Measurements from ENCODE around the gene NFIX. TPM values are rescaled to one million over a fixed set of nuclear protein-coding genes. Genes with fewer than 3 reads are reported as not detected.

NFIX gene
- total RNA-seq, 2 donors from 2014 or later, result 16.9 to 26.7 TPM

DNA sequence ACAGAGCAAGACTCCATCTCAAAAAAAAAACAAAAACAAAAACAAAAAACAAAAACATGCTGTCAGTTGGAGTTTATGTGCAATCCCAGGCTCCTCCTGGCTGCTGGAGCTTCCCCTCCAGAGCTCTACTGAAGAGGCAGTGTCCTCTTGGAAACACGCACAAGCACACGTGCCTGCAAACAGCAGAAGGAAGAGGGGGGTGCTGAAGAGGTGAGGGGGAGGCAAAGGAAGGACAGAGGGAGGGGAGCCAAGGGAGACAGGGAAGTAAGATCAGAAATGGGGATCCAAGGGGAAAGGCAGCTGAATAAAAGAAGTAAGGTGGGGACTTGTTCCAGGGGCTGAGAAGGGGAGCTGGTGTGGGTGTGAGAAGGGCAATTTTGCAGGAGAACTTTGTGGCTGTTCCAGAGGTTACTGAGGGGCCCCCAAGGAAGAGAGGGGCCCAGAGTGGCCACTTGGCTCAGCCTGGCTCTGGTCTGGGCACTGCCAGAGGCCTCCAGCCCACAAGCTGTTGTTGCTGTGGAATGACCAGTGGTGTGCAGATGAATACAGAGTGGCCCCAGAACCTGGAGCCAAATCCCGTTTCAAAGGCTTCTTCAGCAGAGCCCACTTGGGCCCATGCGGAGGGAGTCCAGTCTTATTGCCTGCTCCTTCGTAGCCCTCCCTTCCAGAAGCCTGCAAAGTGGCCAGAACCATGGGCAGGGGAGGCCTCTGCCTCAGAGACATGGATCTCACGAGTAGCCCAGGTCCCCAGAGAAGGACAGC, 73.0 kb downstream of the NFIX start:
- Histone ChIP-seq H3K4me1 (peaks cover 33% of the 10 kb centered on the region), H3K36me3 (replicated peaks in 1 of 2; ENCODE audit: insufficient read depth in 1 of 2, low read depth in 2 of 2) (no peaks in the 10 kb centered on the region), H3K4me3 (no peak overlapping the region), H3K9me3 (no peaks in the 10 kb centered on the region), H3K27ac (no peak overlapping the region), H3K27me3 (no peaks in the 10 kb centered on the region)
- TF ChIP-seq POLR2A (IDR thresholded peaks at IDR 0.05), result no peak
- TF ChIP-seq, protein P1, sequence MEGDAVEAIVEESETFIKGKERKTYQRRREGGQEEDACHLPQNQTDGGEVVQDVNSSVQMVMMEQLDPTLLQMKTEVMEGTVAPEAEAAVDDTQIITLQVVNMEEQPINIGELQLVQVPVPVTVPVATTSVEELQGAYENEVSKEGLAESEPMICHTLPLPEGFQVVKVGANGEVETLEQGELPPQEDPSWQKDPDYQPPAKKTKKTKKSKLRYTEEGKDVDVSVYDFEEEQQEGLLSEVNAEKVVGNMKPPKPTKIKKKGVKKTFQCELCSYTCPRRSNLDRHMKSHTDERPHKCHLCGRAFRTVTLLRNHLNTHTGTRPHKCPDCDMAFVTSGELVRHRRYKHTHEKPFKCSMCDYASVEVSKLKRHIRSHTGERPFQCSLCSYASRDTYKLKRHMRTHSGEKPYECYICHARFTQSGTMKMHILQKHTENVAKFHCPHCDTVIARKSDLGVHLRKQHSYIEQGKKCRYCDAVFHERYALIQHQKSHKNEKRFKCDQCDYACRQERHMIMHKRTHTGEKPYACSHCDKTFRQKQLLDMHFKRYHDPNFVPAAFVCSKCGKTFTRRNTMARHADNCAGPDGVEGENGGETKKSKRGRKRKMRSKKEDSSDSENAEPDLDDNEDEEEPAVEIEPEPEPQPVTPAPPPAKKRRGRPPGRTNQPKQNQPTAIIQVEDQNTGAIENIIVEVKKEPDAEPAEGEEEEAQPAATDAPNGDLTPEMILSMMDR (IDR thresholded peaks at IDR 0.05), result no peak
- intact Hi-C loops (cut with DNase I), result no loop called here
- 22 to 68% methylated on average over 2 to 6 of the region's 6 CpGs for WGBS, 2 donors
- ATAC-seq (no peak), DNase-seq (no peak)

DNA sequence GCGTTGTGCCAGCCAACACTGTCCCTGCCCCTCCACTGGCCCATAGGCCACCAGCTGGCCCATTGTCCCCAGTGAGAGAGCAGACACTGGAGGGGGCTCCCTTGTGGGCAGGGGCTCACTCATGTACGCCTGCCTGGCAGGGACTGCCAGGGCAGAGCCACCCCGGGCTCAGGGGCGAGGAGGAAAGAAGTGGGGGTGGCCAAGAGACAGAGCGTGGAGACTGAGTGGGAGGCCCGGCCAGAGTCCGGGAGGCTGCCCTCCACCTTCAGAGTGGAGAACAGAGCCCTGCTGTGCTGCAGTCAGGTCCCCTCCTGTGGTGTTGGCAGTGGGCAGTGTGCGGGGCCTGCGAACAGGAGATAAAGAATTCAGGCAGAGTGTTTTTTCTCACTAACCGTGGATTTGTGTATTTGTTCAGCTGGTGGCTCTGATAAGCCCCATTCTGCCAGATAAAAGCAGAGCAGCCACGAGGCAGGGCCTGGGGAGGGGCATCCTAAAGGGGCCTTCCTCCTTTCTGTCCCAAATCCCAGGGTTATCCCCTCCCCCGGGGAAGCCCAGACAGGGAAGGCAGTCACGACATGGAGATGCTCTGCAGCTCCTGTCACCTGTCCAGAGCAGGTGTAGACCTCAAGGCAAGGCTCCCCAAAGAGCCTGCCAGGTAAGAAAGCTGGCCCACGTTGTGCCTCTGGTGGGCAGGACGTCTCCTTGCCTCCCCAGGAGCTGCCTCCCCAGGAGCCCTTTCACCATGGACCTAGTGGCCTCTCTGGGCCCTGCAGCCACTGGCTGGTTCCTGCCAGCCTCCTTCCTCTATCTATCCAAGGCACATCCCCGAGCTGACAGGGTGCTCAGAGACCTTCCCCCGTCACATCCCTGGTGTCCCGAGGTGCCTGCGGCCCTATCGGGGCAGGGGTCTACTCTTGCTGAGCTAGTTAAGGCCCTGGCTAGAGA, 74.4 kb downstream of the NFIX start:
- peaks cover 33% of the 10 kb centered on the region for H3K4me1 ChIP-seq

DNA sequence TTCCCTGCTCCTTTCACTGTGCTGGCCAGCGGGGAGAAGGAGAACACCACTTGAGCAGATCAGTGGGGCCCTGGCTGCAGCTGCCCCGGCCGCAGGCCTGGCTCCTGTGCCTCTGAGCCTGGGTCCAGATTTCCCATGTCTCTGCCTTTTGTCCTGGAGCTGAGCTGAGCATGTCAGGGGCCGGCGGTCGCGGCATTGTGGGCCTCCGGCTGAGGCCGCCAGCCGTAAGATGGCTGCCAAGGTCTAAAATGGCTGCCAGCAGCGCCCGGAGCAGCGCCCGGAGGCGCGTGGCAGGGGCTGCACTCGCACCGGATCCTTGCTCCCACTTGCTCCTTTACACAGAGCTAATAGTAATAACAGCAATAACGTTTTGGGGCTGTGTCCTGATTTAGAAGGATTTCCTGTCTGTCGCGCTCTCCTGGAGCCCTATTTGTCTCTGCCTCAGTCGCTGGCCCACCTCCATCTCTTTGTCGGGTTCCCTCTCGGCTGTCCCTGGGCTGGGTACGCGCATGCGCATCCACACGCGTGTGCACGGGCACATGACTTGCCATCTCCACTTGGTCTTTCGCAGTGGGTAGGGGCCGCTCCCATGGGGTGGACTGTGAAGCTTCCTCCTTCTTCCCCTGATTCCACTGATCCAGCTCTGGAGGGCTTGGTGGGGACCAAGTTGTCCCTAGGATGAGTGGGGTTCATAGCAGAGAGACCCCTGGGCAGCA, 75.3 kb downstream of the NFIX start:
- Histone ChIP-seq H3K36me3 (replicated peaks in 1 of 2; ENCODE audit: insufficient read depth in 1 of 2, low read depth in 2 of 2) (peaks cover 0 to 2% of the 10 kb centered on the region in 2 donors), H3K9me3 (no peaks in the 10 kb centered on the region), H3K27me3 (no peaks in the 10 kb centered on the region), H3K4me1 (peaks cover 33% of the 10 kb centered on the region), H3K27ac (peak overlapping the region in 1 of 4 donors; percentile 2), H3K4me3 (no peak overlapping the region)
- no peak for TF ChIP-seq POLR2A (IDR thresholded peaks at IDR 0.05)
- TF ChIP-seq, protein P1 (IDR thresholded peaks at IDR 0.05), result no peak
- ATAC-seq, result no peak
- intact Hi-C loops (cut with DNase I), result no loop called here
- DNase-seq, result no peak
- 82 to 89% methylated on average over 19 to 32 of the region's 32 CpGs for WGBS, 2 donors

More for the DNA sequence above, 74.4 kb downstream of the NFIX start:
- Histone ChIP-seq H3K9me3 (no peaks in the 10 kb centered on the region), H3K36me3 (replicated peaks in 1 of 2; ENCODE audit: insufficient read depth in 1 of 2, low read depth in 2 of 2) (peaks cover 0 to 2% of the 10 kb centered on the region in 2 donors), H3K4me3 (no peak overlapping the region), H3K27me3 (no peaks in the 10 kb centered on the region), H3K27ac (peak overlapping the region in 3 of 4 donors; percentile 2 to 36 (median 15))
- WGBS, 2 donors, result 28 to 35% methylated on average over 16 to 19 of the region's 20 CpGs
- intact Hi-C loops (cut with DNase I), result no loop called here
- peak in 1 of 4 donors; percentile 25 for DNase-seq
- ATAC-seq, result peak; percentile 22
- no peak for TF ChIP-seq POLR2A (IDR thresholded peaks at IDR 0.05)
- TF ChIP-seq, protein P1 (IDR thresholded peaks at IDR 0.05), result peak in 1 of 7 experiments; percentile 10

DNA sequence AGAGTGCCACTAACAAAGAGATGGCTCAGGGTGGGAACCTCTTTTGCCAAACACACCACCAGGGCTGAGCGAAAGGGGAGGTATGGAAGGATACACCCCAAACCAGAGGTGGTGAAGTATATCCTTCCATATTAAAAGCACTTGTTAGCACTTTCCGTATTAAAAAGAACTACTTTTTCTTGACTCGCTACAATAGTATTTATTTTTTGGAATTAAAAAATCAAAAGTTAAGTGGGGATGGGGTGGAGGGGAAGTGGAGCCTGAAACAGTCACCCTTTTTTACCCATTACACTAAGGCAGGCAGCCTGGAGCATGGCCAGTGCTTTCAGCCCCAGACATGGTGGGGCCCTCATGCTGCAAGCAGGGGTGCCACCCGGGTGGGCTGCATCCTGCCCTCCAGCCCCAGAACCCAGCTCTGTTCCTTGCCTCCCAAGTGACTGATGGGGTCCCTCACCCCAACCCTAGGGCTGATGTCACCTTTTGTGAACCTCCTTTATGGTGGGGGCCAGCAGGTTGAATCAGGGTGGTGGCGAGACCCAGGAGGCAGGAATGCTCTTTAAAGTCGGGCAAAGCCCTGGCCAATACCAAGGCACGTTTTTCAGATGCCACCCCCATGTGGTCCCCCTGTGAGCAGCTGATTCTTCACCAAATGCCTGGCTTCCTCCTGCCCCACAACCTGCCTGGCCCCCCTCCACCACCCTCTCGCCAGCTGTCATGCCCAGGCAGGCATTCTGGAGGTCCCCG, 76.3 kb downstream of the NFIX start:
- WGBS, 2 donors, result 68 to 84% methylated on average over 4 to 9 of the region's 9 CpGs
- TF ChIP-seq, protein P1 (IDR thresholded peaks at IDR 0.05), result no peak
- TF ChIP-seq POLR2A (IDR thresholded peaks at IDR 0.05), result no peak
- Histone ChIP-seq H3K27me3 (no peaks in the 10 kb centered on the region), H3K4me1 (peaks cover 33% of the 10 kb centered on the region), H3K9me3 (no peaks in the 10 kb centered on the region), H3K36me3 (replicated peaks in 1 of 2; ENCODE audit: insufficient read depth in 1 of 2, low read depth in 2 of 2) (peaks cover 0 to 2% of the 10 kb centered on the region in 2 donors), H3K4me3 (no peak overlapping the region), H3K27ac (no peak overlapping the region)
- DNase-seq (no peak), ATAC-seq (no peak)
- intact Hi-C loops (cut with DNase I), result no loop called here

Measured in body of pancreas (tissue), 4 donors.